LoVo (cell line): ENCODE data around the gene EFCAB8.

Experiments used
- DNase-seq: peaks from one replicate; pipeline ENCODE4 v3.0.0-alpha.2; 2016; ENCODE audit warnings: low spot score

EFCAB8 gene

GRCh38 chr20:32988008-32988407 is 129.3 kb downstream of the EFCAB8 start:
- no peak for DNase-seq

GRCh38 chr20:32989507-32990283 is 131.0 kb downstream of the EFCAB8 start:
- no peak for DNase-seq

GRCh38 chr20:32990426-32990825 is 131.7 kb downstream of the EFCAB8 start:
- no peak for DNase-seq

GRCh38 chr20:32991383-32991782 is 132.7 kb downstream of the EFCAB8 start:
- no peak for DNase-seq

GRCh38 chr20:32991792-32992641 is 133.3 kb downstream of the EFCAB8 start:
- no peak for DNase-seq

- no peak for DNase-seq
These were observed 134.8 kb downstream of the EFCAB8 start for GRCh38 chr20:32993496-32994050.

GRCh38 chr20:32995802-32996201 is 137.1 kb downstream of the EFCAB8 start:
- DNase-seq, result no peak

GRCh38 chr20:32997431-32997830 is 138.7 kb downstream of the EFCAB8 start:
- DNase-seq, result no peak

GRCh38 chr20:32999603-33000250 is 141.0 kb downstream of the EFCAB8 start:
- no peak for DNase-seq

GRCh38 chr20:33000802-33001466 is 142.2 kb downstream of the EFCAB8 start:
- DNase-seq, result no peak

GRCh38 chr20:33002087-33002808 is 143.5 kb downstream of the EFCAB8 start:
- no peak for DNase-seq

GRCh38 chr20:33004141-33004751 is 145.5 kb downstream of the EFCAB8 start, which contains the start of gene SUN5:
Gene SUN5 (minus strand): TSS chr20:33004433. CDS start chr20:33004340, 93 bp downstream.
- no peak for DNase-seq

- no peak for DNase-seq
These were observed 146.4 kb downstream of the EFCAB8 start for GRCh38 chr20:33005132-33005566.

GRCh38 chr20:33005908-33006775 is 147.4 kb downstream of the EFCAB8 start:
- DNase-seq, result no peak

- DNase-seq, result no peak
These were observed 148.2 kb downstream of the EFCAB8 start for GRCh38 chr20:33006776-33007375.

- no peak for DNase-seq
These were observed 148.9 kb downstream of the EFCAB8 start, which contains the start of gene BPIFB2 for GRCh38 chr20:33007376-33008335. Gene BPIFB2 (plus strand): TSS chr20:33007704. CDS start chr20:33008575, 871 bp downstream.

- no peak for DNase-seq
These were observed 149.9 kb downstream of the EFCAB8 start for GRCh38 chr20:33008336-33009213.
